Karpas-422 (cell line): Measurements from ENCODE around the gene BRF1. TPM values are rescaled to one million over a fixed set of nuclear protein-coding genes. Genes with fewer than 3 reads are reported as not detected.

Experiments
- DNase-seq: peaks from one replicate; pipeline ENCODE4 v3.0.0-alpha.2; 2015
- H2AFZ ChIP-seq: fragments of 200-600 bp; sonication (generic); 2 replicates; pipeline ENCODE4 v1.6.1; 2014; ENCODE audit warnings: antibody characterized with exemption, low read length, mixed read lengths
- H3K27ac ChIP-seq: fragments of 200-600 bp; sonication (generic); 2 replicates; pipeline ENCODE4 v1.5.1; 2014; ENCODE audit warnings: mild to moderate bottlenecking, low read length, moderate library complexity
- H3K27me3 ChIP-seq: fragments of 200-600 bp; sonication (generic); 2 replicates; pipeline ENCODE4 v1.6.1; 2014; ENCODE audit warnings: low read length, mixed read lengths
- H3K36me3 ChIP-seq: fragments of 200-600 bp; sonication (generic); 2 replicates; pipeline ENCODE4 v1.6.1; 2014; ENCODE audit warnings: low read length, mixed read lengths; ENCODE audit not compliant: insufficient read depth
- H3K4me1 ChIP-seq: fragments of 200-600 bp; sonication (generic); 2 replicates; pipeline ENCODE4 v1.6.1; 2014; ENCODE audit warnings: mild to moderate bottlenecking, low read length, mixed read lengths
- H3K4me2 ChIP-seq: fragments of 200-600 bp; sonication (generic); 2 replicates; pipeline ENCODE4 v1.6.1; 2014; ENCODE audit warnings: low read length, low read depth, mild to moderate bottlenecking; ENCODE audit not compliant: poor library complexity, severe bottlenecking
- H3K4me3 ChIP-seq: fragments of 200-600 bp; sonication (generic); 2 replicates; pipeline ENCODE4 v1.5.1; 2014; ENCODE audit warnings: mild to moderate bottlenecking, antibody characterized with exemption, low read length, mixed read lengths
- H3K79me2 ChIP-seq: fragments of 200-600 bp; sonication (generic); 2 replicates; pipeline ENCODE4 v1.6.1; 2014; ENCODE audit warnings: mild to moderate bottlenecking, low read length, mixed read lengths
- H3K9ac ChIP-seq: fragments of 200-600 bp; sonication (generic); 2 replicates; pipeline ENCODE4 v1.6.0; 2014; ENCODE audit warnings: low read length
- H3K9me2 ChIP-seq: fragments of 200-600 bp; sonication (generic), shearing (Covaris generic); replicated peaks from 2 replicates; pipeline ENCODE4 v1.6.0; 2014; ENCODE audit warnings: mild to moderate bottlenecking, low read length, moderate library complexity; ENCODE audit not compliant: insufficient read depth
- H3K9me3 ChIP-seq: fragments of 300-700, 200-600 bp; sonication (generic); 2 replicates; pipeline ENCODE4 v1.6.1; 2014; ENCODE audit warnings: low read length, mixed read lengths
- H4K20me1 ChIP-seq: fragments of 200-600 bp; sonication (generic); 2 replicates; pipeline ENCODE4 v1.6.1; 2014; ENCODE audit warnings: mild to moderate bottlenecking, antibody characterized with exemption, low read length, low read depth; ENCODE audit not compliant: insufficient read depth
- total RNA-seq: library from RNA; depleted of rRNA; stranded (reverse); fragments of >200 nt; shearing (Covaris generic); gene quantifications from 2 replicates; pipeline ENCODE4 v1.2.3, GENCODE V29; 2014; ENCODE audit warnings: low replicate concordance

BRF1 gene
- total RNA-seq, 1 experiment from 2014 or later, result 19.0 TPM

- Histone ChIP-seq H3K4me3 (no peak overlapping the region), H3K4me1 (peaks cover 38% of the 10 kb centered on the region), H3K36me3 (no peaks in the 10 kb centered on the region), H3K9me3 (no peaks in the 10 kb centered on the region), H2AFZ (no peak overlapping the region), H3K27me3 (no peaks in the 10 kb centered on the region), H3K9me2 (no peaks in the 10 kb centered on the region), H4K20me1 (no peaks in the 10 kb centered on the region), H3K79me2 (peaks cover 29% of the 10 kb centered on the region), H3K9ac (no peak overlapping the region), H3K4me2 (no peak overlapping the region), H3K27ac (no peak overlapping the region)
- no peak for DNase-seq
These were observed 49.8 kb downstream of the BRF1 start for GRCh38 chr14:105250986-105251385.

- no peaks in the 10 kb centered on the region for H4K20me1 ChIP-seq
- peak overlapping the region; percentile 81 for H3K4me2 ChIP-seq
- no peaks in the 10 kb centered on the region for H3K36me3 ChIP-seq
- H3K4me3 ChIP-seq, result no peak overlapping the region
- H3K9me3 ChIP-seq, result no peaks in the 10 kb centered on the region
- no peak overlapping the region for H2AFZ ChIP-seq
- peaks cover 30% of the 10 kb centered on the region for H3K4me1 ChIP-seq
- no peaks in the 10 kb centered on the region for H3K9me2 ChIP-seq
- H3K79me2 ChIP-seq, result peaks cover 36% of the 10 kb centered on the region
- no peak overlapping the region for H3K27ac ChIP-seq
- no peak for DNase-seq
- peak overlapping the region; percentile 86; the same call in 1 of the 2 replicates for H3K9ac ChIP-seq
- H3K27me3 ChIP-seq, result no peaks in the 10 kb centered on the region
These were observed 50.8 kb downstream of the BRF1 start for GRCh38 chr14:105250008-105250366.

- peak overlapping the region; percentile 86 for H3K9ac ChIP-seq
- H3K27me3 ChIP-seq, result no peaks in the 10 kb centered on the region
- H3K4me3 ChIP-seq, result peak overlapping the region; percentile 89
- H3K4me1 ChIP-seq, result peaks cover 27% of the 10 kb centered on the region
- no peak for DNase-seq
- no peak overlapping the region for H2AFZ ChIP-seq
- H3K36me3 ChIP-seq, result no peaks in the 10 kb centered on the region
- H4K20me1 ChIP-seq, result no peaks in the 10 kb centered on the region
- H3K79me2 ChIP-seq, result peaks cover 41% of the 10 kb centered on the region
- peak overlapping the region; percentile 81 for H3K4me2 ChIP-seq
- H3K9me3 ChIP-seq, result no peaks in the 10 kb centered on the region
- H3K27ac ChIP-seq, result no peak overlapping the region
- H3K9me2 ChIP-seq, result no peaks in the 10 kb centered on the region
These were observed 51.4 kb downstream of the BRF1 start for GRCh38 chr14:105249182-105250007.

GRCh38 chr14:105248368-105249181, 52.2 kb downstream of the BRF1 start, which contains the start of gene BTBD6:
Gene BTBD6 (plus strand): TSS chr14:105248533. CDS start chr14:105248712, 179 bp downstream.
- H3K4me3 ChIP-seq, result peak within 1 kb of the TSS; percentile 89
- peak; percentile 98 for DNase-seq
- peaks cover 27% of the 10 kb centered on the region for H3K4me1 ChIP-seq
- H3K27me3 ChIP-seq, result no peaks in the 10 kb centered on the region
- H3K9ac ChIP-seq, result peak within 1 kb of the TSS; percentile 86
- H3K9me3 ChIP-seq, result no peaks in the 10 kb centered on the region
- H4K20me1 ChIP-seq, result no peaks in the 10 kb centered on the region
- peaks cover 50% of the 10 kb centered on the region for H3K79me2 ChIP-seq
- no peaks in the 10 kb centered on the region for H3K36me3 ChIP-seq
- peak within 1 kb of the TSS; percentile 93 for H3K4me2 ChIP-seq
- no peaks in the 10 kb centered on the region for H3K9me2 ChIP-seq
- 0 out of 2 replicates have a peak within 1 kb of the TSS, but pooled peaks have one; percentile 28 for H3K27ac ChIP-seq
- H2AFZ ChIP-seq, result peak within 1 kb of the TSS; percentile 80

GRCh38 chr14:105247715-105248367, 53.0 kb downstream of the BRF1 start:
- Histone ChIP-seq H2AFZ (peak overlapping the region; percentile 80), H3K4me1 (peaks cover 27% of the 10 kb centered on the region), H3K9me2 (no peaks in the 10 kb centered on the region), H3K9me3 (no peaks in the 10 kb centered on the region), H3K79me2 (peaks cover 53% of the 10 kb centered on the region), H3K4me2 (peak overlapping the region; percentile 93), H3K27ac (0 out of 2 replicates have a peak overlapping the region, but pooled peaks have one; percentile 28), H3K36me3 (no peaks in the 10 kb centered on the region), H3K9ac (peak overlapping the region; percentile 77), H3K4me3 (peak overlapping the region; percentile 81), H4K20me1 (no peaks in the 10 kb centered on the region), H3K27me3 (no peaks in the 10 kb centered on the region)
- DNase-seq, result no peak

GRCh38 chr14:105247026-105247425, 53.8 kb downstream of the BRF1 start:
- peaks cover 61% of the 10 kb centered on the region for H3K79me2 ChIP-seq
- H3K9me3 ChIP-seq, result no peaks in the 10 kb centered on the region
- H3K4me1 ChIP-seq, result peaks cover 27% of the 10 kb centered on the region
- peaks cover 6% of the 10 kb centered on the region for H3K36me3 ChIP-seq
- no peaks in the 10 kb centered on the region for H3K27me3 ChIP-seq
- H4K20me1 ChIP-seq, result no peaks in the 10 kb centered on the region
- no peak overlapping the region for H2AFZ ChIP-seq
- peak overlapping the region; percentile 93 for H3K4me2 ChIP-seq
- peak overlapping the region; percentile 77 for H3K9ac ChIP-seq
- H3K4me3 ChIP-seq, result no peak overlapping the region; the same call in 1 of the 2 replicates
- H3K9me2 ChIP-seq, result no peaks in the 10 kb centered on the region
- no peak for DNase-seq
- no peak overlapping the region for H3K27ac ChIP-seq

- Histone ChIP-seq H3K27me3 (no peaks in the 10 kb centered on the region), H3K79me2 (peaks cover 64% of the 10 kb centered on the region), H3K36me3 (peaks cover 19% of the 10 kb centered on the region), H4K20me1 (no peaks in the 10 kb centered on the region), H3K4me2 (no peak overlapping the region), H3K27ac (no peak overlapping the region), H3K9ac (no peak overlapping the region), H3K4me1 (peaks cover 14% of the 10 kb centered on the region), H3K9me2 (no peaks in the 10 kb centered on the region), H3K9me3 (peaks cover 10% of the 10 kb centered on the region; the same call in 1 of the 2 replicates), H3K4me3 (no peak overlapping the region), H2AFZ (no peak overlapping the region)
- DNase-seq, result no peak
These were observed 56.5 kb downstream of the BRF1 start for GRCh38 chr14:105244334-105244733.
